Sigmoid colon (tissue), 4 donors: ENCODE results near the gene GZF1.

Experiments
- POLR2A ChIP-seq, 2 donors: fragments of 450-650 bp; IDR thresholded peaks; one replicate each; pipeline ENCODE4 v1.6.1; 2016; ENCODE audit warnings: antibody characterized with exemption in 2 of 2, mild to moderate bottlenecking in 2 of 2, moderate library complexity in 2 of 2
- POLR2AphosphoS5 ChIP-seq, 4 donors: sonication (generic); formaldehyde crosslinking; IDR thresholded peaks; one replicate each; pipeline ENCODE4 v1.6.1; 2017; ENCODE audit warnings: antibody characterized with exemption in 4 of 4
- TF ChIP-seq, protein P1 (sequence below), 4 experiments: fragments of 450-650 bp in 3 of 4; fragments of 200-600 bp in 1 of 4; IDR thresholded peaks; one replicate each; pipeline ENCODE4 v1.5.1; 2016 to 2019; ENCODE audit warnings: antibody characterized with exemption in 4 of 4, mild to moderate bottlenecking in 3 of 4, moderate library complexity in 2 of 4

DNA sequence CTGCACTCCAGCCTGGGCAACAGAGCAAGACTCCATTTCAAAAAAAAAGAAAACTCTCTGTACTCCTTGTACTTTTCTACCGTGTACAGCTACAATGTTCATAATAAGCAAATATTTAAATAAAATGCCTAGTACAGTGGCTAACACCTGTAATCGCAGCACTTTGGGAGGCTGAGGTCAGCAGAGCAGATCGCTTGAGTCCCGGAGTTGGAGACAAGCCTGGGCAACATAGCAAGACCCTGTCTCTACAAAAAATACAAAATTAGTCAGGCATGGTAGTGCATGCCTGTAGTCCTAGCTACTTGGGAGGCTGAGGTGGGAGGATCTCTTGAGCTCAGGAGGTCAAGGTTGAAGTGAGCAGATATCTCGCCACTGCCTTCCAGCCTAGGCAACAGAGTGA lies 53.6 kb downstream of the GZF1 start:
- TF ChIP-seq POLR2AphosphoS5 (IDR thresholded peaks at IDR 0.05) (no peak), POLR2A (IDR thresholded peaks at IDR 0.05) (no peak)
- TF ChIP-seq, protein P1, sequence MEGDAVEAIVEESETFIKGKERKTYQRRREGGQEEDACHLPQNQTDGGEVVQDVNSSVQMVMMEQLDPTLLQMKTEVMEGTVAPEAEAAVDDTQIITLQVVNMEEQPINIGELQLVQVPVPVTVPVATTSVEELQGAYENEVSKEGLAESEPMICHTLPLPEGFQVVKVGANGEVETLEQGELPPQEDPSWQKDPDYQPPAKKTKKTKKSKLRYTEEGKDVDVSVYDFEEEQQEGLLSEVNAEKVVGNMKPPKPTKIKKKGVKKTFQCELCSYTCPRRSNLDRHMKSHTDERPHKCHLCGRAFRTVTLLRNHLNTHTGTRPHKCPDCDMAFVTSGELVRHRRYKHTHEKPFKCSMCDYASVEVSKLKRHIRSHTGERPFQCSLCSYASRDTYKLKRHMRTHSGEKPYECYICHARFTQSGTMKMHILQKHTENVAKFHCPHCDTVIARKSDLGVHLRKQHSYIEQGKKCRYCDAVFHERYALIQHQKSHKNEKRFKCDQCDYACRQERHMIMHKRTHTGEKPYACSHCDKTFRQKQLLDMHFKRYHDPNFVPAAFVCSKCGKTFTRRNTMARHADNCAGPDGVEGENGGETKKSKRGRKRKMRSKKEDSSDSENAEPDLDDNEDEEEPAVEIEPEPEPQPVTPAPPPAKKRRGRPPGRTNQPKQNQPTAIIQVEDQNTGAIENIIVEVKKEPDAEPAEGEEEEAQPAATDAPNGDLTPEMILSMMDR (IDR thresholded peaks at IDR 0.05): no peak
